Vagina (tissue), 2 donors: ENCODE results near the gene KRT3.

Source experiments
- POLR2A ChIP-seq, 2 donors: fragments of 450-650 bp; IDR thresholded peaks; one replicate each; pipeline ENCODE4 v1.6.1; 2017; ENCODE audit warnings: antibody characterized with exemption in 2 of 2, mild to moderate bottlenecking in 2 of 2, moderate library complexity in 2 of 2
- POLR2AphosphoS5 ChIP-seq, 2 donors: sonication (generic); formaldehyde crosslinking; IDR thresholded peaks; one replicate each; pipeline ENCODE4 v1.9.0; 2017; ENCODE audit warnings: antibody characterized with exemption in 2 of 2, mild to moderate bottlenecking in 2 of 2, low read depth in 1 of 2; ENCODE audit not compliant: insufficient read depth in 1 of 2
- TF ChIP-seq, protein P1 (sequence below), 3 experiments: fragments of 450-650 bp in 2 of 3; fragments of 200-600 bp in 1 of 3; sonication (generic) in 1 of 3; IDR thresholded peaks; one replicate each; pipeline ENCODE4 v1.5.1; 2017 to 2019; ENCODE audit warnings: antibody characterized with exemption in 3 of 3, mild to moderate bottlenecking in 2 of 3, moderate library complexity in 2 of 3

DNA sequence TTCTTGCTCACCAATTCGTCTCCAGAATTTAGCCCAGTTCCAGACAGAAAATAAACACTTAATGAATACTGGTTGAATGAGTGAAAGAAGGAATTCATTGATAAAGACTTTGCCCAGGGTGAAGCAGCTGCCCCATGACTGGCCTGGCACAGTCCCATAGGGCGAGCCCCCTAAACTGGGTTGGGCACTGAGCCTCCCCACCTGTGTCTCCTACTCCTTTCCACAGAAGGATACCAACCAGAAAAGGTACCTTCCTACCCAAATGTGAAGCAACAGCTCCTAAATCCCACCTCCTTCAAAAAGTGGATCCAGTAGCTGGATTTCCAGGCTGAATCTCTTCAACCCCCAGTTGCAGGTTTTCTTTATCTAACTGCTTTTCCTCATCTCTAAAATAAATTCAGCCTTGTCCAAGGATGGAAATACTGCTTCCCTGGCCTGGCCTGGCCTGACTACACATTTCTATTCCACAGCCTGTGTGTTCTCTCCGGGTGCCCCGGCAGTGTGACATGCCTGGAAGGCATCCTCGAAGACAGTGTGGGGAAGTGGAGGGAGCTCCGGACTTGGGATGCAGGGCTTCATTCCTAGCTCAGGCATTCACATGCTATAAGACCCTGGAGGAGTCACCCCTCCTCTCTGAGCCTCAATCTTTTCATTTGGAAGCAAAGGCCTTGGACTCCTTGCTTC is 7.6 kb downstream of the KRT3 start:
- TF ChIP-seq, protein P1, sequence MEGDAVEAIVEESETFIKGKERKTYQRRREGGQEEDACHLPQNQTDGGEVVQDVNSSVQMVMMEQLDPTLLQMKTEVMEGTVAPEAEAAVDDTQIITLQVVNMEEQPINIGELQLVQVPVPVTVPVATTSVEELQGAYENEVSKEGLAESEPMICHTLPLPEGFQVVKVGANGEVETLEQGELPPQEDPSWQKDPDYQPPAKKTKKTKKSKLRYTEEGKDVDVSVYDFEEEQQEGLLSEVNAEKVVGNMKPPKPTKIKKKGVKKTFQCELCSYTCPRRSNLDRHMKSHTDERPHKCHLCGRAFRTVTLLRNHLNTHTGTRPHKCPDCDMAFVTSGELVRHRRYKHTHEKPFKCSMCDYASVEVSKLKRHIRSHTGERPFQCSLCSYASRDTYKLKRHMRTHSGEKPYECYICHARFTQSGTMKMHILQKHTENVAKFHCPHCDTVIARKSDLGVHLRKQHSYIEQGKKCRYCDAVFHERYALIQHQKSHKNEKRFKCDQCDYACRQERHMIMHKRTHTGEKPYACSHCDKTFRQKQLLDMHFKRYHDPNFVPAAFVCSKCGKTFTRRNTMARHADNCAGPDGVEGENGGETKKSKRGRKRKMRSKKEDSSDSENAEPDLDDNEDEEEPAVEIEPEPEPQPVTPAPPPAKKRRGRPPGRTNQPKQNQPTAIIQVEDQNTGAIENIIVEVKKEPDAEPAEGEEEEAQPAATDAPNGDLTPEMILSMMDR (IDR thresholded peaks at IDR 0.05) = no peak
- TF ChIP-seq POLR2A (IDR thresholded peaks at IDR 0.05) = no peak
- no peak for TF ChIP-seq POLR2AphosphoS5 (IDR thresholded peaks at IDR 0.05; ENCODE audit: insufficient read depth in 1 of 2, low read depth in 1 of 2)
